Omental fat pad (tissue), 4 donors: ENCODE data around the gene NDST3. TPM values are rescaled to one million over a fixed set of nuclear protein-coding genes. Genes with fewer than 3 reads are reported as not detected.
"Not testable (repeated sequence)": the region's sequence is repeated elsewhere in the genome, so short reads cannot be mapped to it uniquely, and the experiment has no call there.

Experiments
- ATAC-seq: fragments of 150-250 bp; one replicate; pipeline ENCODE4 v1.9.1; 2016; ENCODE audit warnings: mild to moderate bottlenecking, moderate library complexity; ENCODE audit not compliant: low FRiP score
- DNase-seq: peaks from one replicate; pipeline ENCODE4 v3.0.0-alpha.2; 2019; ENCODE audit warnings: low spot score
- CTCF ChIP-seq, 3 donors: fragments of 450-650 bp; IDR thresholded peaks; one replicate each; pipeline ENCODE4 v1.5.1; 2016 to 2017; ENCODE audit warnings: antibody characterized with exemption in 3 of 3, mild to moderate bottlenecking in 3 of 3, moderate library complexity in 2 of 3
- small RNA-seq: library from RNA; depleted of rRNA; stranded (forward); fragments of <200 nt; gene quantifications from one replicate; pipeline ENCODE3, GENCODE V24; 2016
- total RNA-seq, 4 donors: library from RNA; depleted of rRNA; stranded (reverse); fragments of >200 nt; gene quantifications; one replicate each; pipeline ENCODE4 v1.1.0, GENCODE V29; 2016

The NDST3 gene
- total RNA-seq, 4 donors from 2014 or later, result not detected

GRCh38 chr4:118289794-118290193 is 255.5 kb downstream of the NDST3 start:
- ATAC-seq, result no peak

GRCh38 chr4:118290951-118291350 is 256.7 kb downstream of the NDST3 start:
- TF ChIP-seq CTCF (IDR thresholded peaks at IDR 0.05), result no peak
- DNase-seq, result no peak
- ATAC-seq, result no peak

More at GRCh38 chr4:118289794-118290193, 255.5 kb downstream of the NDST3 start:
- no peak for TF ChIP-seq CTCF (IDR thresholded peaks at IDR 0.05)
- DNase-seq, result no peak

GRCh38 chr4:118296729-118297128 is 262.4 kb downstream of the NDST3 start:
- no peak for ATAC-seq
- TF ChIP-seq CTCF (IDR thresholded peaks at IDR 0.05), result no peak
- no peak for DNase-seq

- not testable (repeated sequence) for ATAC-seq, DNase-seq
Measured at GRCh38 chr4:118299619-118300018, 265.3 kb downstream of the NDST3 start.

- TF ChIP-seq CTCF (IDR thresholded peaks at IDR 0.05), result no peak
- ATAC-seq (no peak), DNase-seq (no peak)
Measured at GRCh38 chr4:118307643-118308042, 273.4 kb downstream of the NDST3 start.

Small RNA genes within 50 kb of the gene (small RNA-seq; reads per million reads assigned to genes)
- gene SNORA24, result not detected
